ENCODE data around the gene AURKB. TPM values are rescaled to one million over a fixed set of nuclear protein-coding genes. Genes with fewer than 3 reads are reported as not detected.

The AURKB gene
- total and polyA plus RNA-seq, 2 of the 13 experiments (the other 11 are each of a cell fraction or from before 2014, with no cell fraction given), result 29.5 to 75.3 TPM

- no peak for TF ChIP-seq ZNF574 (CRISPR knock-in tag; IDR thresholded peaks at IDR 0.05)
- TF ChIP-seq ZBTB7B (CRISPR knock-in tag; IDR thresholded peaks at IDR 0.05), result peak; percentile 39; the same call in 1 of the 2 replicates
- TF ChIP-seq HNRNPLL (IDR thresholded peaks at IDR 0.05; ENCODE audit: low read depth, low read length, poor library complexity, severe bottlenecking), result no peak
- TF ChIP-seq SP4 (CRISPR knock-in tag; IDR thresholded peaks at IDR 0.05), result no peak
- TF ChIP-seq REL (CRISPR knock-in tag; conservative IDR thresholded peaks at IDR 0.05), result 0 out of 2 replicates have a peak, but pooled peaks have one; percentile 17
- no peak for TF ChIP-seq TOPORS (CRISPR knock-in tag; IDR thresholded peaks at IDR 0.05)
- TF ChIP-seq DR1 (CRISPR knock-in tag; IDR thresholded peaks at IDR 0.05), result no peak
- no peak for TF ChIP-seq SYNCRIP (IDR thresholded peaks at IDR 0.05; ENCODE audit: insufficient read depth, low read depth, low read length)
- 0 out of 2 replicates have a peak, but pooled peaks have one; percentile 8 for TF ChIP-seq HES4 (CRISPR knock-in tag; IDR thresholded peaks at IDR 0.05; ENCODE audit: borderline replicate concordance)
- no peak for TF ChIP-seq MIER2 (CRISPR knock-in tag; IDR thresholded peaks at IDR 0.05)
- no peak for TF ChIP-seq HNRNPUL1 (IDR thresholded peaks at IDR 0.05; ENCODE audit: low read depth, low read length)
- TF ChIP-seq ZNF615 (CRISPR knock-in tag; IDR thresholded peaks at IDR 0.05; ENCODE audit: borderline replicate concordance), result no peak
- TF ChIP-seq ZNF180 (CRISPR knock-in tag; IDR thresholded peaks at IDR 0.05; ENCODE audit: borderline replicate concordance, low read depth), result no peak
- no peak for TF ChIP-seq STAT5B (CRISPR knock-in tag; IDR thresholded peaks at IDR 0.05)
- TF ChIP-seq ZNF496 (CRISPR knock-in tag; IDR thresholded peaks at IDR 0.05; ENCODE audit: insufficient replicate concordance), result no peak
- no peak for TF ChIP-seq ZNF503 (CRISPR knock-in tag; IDR thresholded peaks at IDR 0.05)
- no peak; the same call in 1 of the 2 replicates for TF ChIP-seq HDAC1 (CRISPR knock-in tag; IDR thresholded peaks at IDR 0.05)
- TF ChIP-seq NFKBIZ (CRISPR knock-in tag; IDR thresholded peaks at IDR 0.05), result no peak
- TF ChIP-seq ZC3H13 (CRISPR knock-in tag; IDR thresholded peaks at IDR 0.05), result no peak
- TF ChIP-seq, protein P1, sequence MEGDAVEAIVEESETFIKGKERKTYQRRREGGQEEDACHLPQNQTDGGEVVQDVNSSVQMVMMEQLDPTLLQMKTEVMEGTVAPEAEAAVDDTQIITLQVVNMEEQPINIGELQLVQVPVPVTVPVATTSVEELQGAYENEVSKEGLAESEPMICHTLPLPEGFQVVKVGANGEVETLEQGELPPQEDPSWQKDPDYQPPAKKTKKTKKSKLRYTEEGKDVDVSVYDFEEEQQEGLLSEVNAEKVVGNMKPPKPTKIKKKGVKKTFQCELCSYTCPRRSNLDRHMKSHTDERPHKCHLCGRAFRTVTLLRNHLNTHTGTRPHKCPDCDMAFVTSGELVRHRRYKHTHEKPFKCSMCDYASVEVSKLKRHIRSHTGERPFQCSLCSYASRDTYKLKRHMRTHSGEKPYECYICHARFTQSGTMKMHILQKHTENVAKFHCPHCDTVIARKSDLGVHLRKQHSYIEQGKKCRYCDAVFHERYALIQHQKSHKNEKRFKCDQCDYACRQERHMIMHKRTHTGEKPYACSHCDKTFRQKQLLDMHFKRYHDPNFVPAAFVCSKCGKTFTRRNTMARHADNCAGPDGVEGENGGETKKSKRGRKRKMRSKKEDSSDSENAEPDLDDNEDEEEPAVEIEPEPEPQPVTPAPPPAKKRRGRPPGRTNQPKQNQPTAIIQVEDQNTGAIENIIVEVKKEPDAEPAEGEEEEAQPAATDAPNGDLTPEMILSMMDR (CRISPR knock-in tag; IDR thresholded peaks at IDR 0.05), result no peak
- no peak for TF ChIP-seq SMAD3 (CRISPR knock-in tag; IDR thresholded peaks at IDR 0.05)
- TF ChIP-seq ZBTB3 (CRISPR knock-in tag; IDR thresholded peaks at IDR 0.05; ENCODE audit: borderline replicate concordance, low read depth), result no peak
These were observed 47.1 kb downstream of the AURKB start (continued) for GRCh38 chr17:8162997-8163977.

Measured in HepG2 (cell line).